Raji (cell line): ENCODE data around the gene TRMU.

ENCODE experiments used
- POLR2A ChIP-seq: IDR thresholded peaks from 2 replicates; pipeline ENCODE4 v1.6.1; 2011; ENCODE audit warnings: low read depth, low read length, control low read depth; ENCODE audit not compliant: insufficient read depth

The TRMU gene

GRCh38 chr22:46389081-46389480 lies 53.6 kb downstream of the TRMU start:
- no peak for TF ChIP-seq POLR2A

DNA sequence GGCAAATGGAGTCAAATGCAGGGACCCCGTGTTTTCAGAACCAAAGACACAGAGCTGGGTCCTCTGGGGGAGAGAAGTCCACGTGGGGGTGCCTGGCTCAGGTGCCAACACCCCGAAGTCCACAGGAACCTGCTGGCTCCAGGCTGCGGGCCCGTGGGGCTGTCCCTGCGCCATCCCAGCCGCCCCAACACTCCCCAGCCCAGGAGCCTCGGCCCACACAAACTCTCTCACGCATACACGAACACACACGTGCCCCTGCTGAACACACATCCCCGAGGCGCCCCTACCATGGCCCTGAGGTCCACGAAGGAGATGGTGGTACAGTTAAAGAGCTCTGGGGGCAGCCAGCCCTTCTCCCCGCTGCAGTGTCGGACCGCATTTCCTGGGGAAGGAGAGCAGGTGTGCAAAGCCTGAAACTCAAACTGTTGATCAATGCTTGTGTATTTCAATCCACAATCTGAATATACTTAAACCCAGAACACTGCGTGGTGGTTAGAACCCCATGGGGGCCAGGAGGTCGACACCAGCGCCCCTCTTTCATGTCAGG lies 54.7 kb downstream of the TRMU start:
- no peak for TF ChIP-seq POLR2A

DNA sequence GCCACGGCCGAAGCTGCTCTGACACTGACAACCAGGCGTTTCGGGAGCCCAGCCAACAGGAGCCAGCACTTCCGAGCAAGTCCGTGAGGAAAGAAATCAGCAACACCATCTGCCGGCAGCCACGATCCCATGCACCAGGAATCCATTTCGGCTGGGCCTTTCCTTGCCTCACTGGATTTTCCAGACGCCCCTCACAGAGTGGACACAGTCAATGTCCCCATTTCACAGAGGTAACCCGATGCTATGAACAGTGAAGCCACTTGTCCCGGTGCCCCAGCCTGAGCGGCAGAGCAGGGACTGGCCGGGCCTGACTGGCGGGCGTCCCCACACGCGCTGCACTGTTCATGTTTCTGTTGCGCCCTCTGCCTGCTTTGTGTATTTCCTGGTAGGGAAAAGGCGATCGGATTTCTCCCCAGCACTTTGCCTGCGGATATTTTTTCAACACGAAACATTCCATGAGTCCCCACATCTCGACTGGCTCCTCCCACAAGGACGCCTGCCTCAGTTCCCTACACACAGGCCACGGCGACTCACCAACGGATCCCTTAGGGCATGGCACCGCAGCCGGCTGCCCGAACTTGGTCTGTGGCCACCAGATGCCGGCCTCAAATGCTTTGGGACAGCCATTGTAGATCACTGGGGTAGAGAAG lies 55.3 kb downstream of the TRMU start:
- no peak for TF ChIP-seq POLR2A

- no peak for TF ChIP-seq POLR2A
Observed at GRCh38 chr22:46391486-46392136, 56.1 kb downstream of the TRMU start.

DNA sequence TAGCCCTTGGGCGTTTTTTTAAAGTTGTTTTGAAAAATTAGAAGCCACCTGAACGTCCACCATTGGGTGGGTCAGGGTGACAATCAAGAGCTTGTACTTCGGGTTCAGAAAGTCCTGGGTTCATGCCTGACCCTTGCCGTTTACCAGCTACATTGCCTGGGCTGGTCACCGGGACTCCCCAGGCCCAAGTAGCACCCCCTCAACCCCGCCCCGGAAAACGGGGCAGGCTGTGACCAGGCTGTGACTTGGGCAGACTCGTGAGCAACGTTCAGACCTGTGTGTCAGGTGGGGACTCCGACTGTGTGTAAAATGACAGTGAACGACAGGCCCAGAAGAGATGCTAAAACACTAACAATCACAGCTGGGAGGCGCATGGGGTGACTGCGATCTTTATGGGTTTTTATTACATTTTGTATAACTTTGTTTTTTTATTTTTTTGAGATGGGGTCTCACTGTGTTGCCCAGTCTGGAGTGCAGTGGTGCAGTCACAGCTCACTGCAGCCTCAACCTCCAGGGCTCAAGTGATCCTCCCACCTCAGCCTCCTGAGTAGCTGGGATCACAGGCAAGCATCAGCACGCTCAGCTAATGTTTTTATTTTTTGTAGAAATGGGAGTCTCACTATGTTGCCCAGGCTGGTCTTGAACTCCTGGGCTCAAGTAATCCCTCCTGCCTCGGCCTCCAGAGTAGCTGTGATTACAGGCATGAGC lies 56.8 kb downstream of the TRMU start:
- TF ChIP-seq POLR2A: no peak

DNA sequence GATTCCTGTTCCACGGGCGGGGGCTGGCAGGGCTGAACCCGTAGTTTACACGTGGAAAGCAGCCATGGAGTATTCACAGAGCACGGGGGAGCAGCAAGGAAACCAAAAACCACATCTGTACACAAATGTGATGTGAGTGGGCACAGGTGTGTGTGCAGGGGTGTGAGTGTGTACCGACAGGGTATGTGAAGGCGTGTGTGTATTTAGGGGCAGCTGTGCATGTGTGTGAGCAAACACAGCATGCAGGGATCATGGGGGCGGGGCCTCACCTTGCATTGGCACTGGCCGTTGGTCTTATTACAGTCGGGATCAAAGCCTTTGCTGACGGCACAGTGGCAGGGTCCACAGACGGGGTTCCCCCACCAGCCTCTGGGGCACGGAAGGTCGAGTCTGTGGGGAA lies 58.4 kb downstream of the TRMU start:
- no peak for TF ChIP-seq POLR2A

- TF ChIP-seq POLR2A: no peak
Observed at GRCh38 chr22:46394622-46395021, 59.1 kb downstream of the TRMU start.

DNA sequence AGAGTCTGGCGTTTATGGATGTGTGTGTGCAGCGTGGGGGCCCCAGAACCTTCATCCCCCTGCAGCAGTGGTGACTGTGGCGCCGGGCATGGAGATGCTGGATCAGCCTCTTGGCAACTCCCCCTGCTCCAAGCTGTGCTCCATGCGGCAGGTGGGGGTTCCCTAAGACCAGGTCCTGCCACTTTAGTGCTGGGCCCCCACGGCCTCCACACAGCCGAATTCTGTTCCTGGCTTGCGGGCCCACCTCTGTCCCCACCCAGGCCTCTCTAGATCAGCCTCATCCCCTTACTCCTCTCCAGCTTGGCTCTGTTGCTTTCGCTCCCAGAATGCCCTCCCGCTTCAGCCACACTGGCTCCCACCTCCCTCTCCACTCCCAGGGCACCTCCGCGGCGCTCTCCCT lies 59.6 kb downstream of the TRMU start:
- no peak for TF ChIP-seq POLR2A

- no peak for TF ChIP-seq POLR2A
Observed at GRCh38 chr22:46397514-46397913, 62.0 kb downstream of the TRMU start.

- TF ChIP-seq POLR2A: no peak
Observed at GRCh38 chr22:46397951-46398350, 62.4 kb downstream of the TRMU start.

DNA sequence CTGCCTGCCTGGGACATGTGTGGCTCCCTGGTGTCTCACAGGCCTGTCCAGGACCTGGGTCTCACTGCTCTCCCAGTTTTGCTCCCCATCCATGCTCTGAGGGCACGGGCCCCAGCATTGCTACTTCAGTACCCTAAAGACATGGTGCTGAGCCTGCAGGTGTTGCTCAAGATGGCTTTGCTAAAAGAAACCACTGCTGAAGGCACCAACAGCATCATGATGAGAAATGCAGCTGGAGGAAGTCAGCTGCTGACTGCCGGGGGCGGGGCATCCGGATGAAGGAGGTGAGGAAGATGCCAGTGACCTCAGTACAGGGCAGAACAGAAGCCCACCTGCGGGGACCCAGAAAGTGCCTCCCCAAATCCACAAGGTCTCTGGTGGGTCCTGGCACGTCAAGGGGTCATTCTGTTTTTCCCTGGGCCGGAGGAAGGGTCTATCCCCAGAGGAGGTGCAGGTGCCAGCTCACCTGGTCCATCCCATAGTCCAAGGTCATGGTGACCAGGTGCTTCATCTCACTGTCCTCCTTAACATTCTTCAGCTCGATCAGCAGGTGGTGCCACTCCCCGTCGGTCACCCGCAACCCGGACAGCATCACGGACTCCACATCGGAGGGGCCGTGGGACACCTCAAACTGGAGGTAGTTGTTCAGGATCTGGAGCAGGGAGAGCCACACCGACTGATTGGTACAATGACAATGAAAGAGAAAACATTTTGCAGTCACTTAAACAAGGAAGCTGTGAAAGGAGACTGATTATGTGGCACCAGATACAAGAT lies 63.9 kb downstream of the TRMU start:
- no peak for TF ChIP-seq POLR2A

- no peak for TF ChIP-seq POLR2A
Observed at GRCh38 chr22:46401370-46401769, 65.9 kb downstream of the TRMU start.

DNA sequence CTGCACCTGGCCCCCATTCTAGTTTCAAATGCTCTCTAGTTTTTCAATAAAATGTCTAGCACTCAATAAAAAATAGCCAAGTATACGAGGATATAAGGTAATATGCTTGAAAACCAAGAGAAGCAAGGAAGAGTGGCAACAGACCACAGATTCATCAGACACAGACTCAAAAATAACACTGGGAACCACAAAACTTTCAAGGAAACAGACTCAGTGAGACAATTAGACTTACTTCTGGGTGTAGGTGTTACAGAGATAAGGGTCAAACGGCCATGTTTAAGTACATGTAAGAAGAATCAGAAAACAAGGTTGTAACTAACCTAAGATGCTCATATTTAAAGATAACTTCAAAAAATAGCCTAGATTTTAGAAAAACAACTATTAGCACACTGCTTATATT lies 67.0 kb downstream of the TRMU start:
- no peak for TF ChIP-seq POLR2A

- no peak for TF ChIP-seq POLR2A
Observed at GRCh38 chr22:46405901-46406300, 70.4 kb downstream of the TRMU start.

GRCh38 chr22:46406349-46406748 lies 70.8 kb downstream of the TRMU start:
- TF ChIP-seq POLR2A: no peak
